Breast epithelium (tissue), 4 donors: ENCODE data around the gene SPATA33. TPM values are rescaled to one million over a fixed set of nuclear protein-coding genes. Genes with fewer than 3 reads are reported as not detected.

ENCODE experiments used
- DNase-seq, 2 donors: peaks; one replicate each; pipeline ENCODE4 v3.0.0-alpha.2; 2019; ENCODE audit warnings: low spot score in 2 of 2
- H3K27ac ChIP-seq, 2 donors: fragments of 200-600 bp; sonication (generic) in 1 of 2; one replicate each; pipeline ENCODE4 v1.5.1; 2016 to 2019; ENCODE audit warnings: mild to moderate bottlenecking in 1 of 2
- H3K27me3 ChIP-seq, 2 donors: fragments of 200-600 bp; sonication (generic) in 1 of 2; one replicate each; pipeline versions ENCODE4 v1.5.1 to v1.6.0; 2017 to 2019; ENCODE audit warnings: control low read depth in 1 of 2, mild to moderate bottlenecking in 1 of 2
- H3K36me3 ChIP-seq: fragments of 200-600 bp; one replicate; pipeline ENCODE4 v1.5.1; 2019
- H3K4me1 ChIP-seq, 2 donors: fragments of 200-600 bp; sonication (generic); one replicate each; pipeline ENCODE4 v1.5.1; 2016 to 2019; ENCODE audit warnings: control low read depth in 1 of 2
- H3K4me3 ChIP-seq, 3 donors: fragments of 200-600 bp; sonication (generic); 1 replicate in 2 of 3; 2 replicates in 1 of 3; pipeline ENCODE4 v1.5.1; 2016 to 2019; ENCODE audit warnings: mild to moderate bottlenecking in 3 of 3, moderate library complexity in 2 of 3
- H3K9me3 ChIP-seq, 2 donors: fragments of 200-600 bp; sonication (generic) in 1 of 2; one replicate each; pipeline ENCODE4 v1.5.1; 2016 to 2019; ENCODE audit warnings: control low read depth in 1 of 2
- POLR2A ChIP-seq: fragments of 450-650 bp; IDR thresholded peaks from one replicate; pipeline ENCODE4 v1.6.1; 2016; ENCODE audit warnings: antibody characterized with exemption, mild to moderate bottlenecking, moderate library complexity
- POLR2AphosphoS5 ChIP-seq, 3 donors: sonication (generic); formaldehyde crosslinking; IDR thresholded peaks; one replicate each; pipeline ENCODE4 v1.6.1; 2017; ENCODE audit warnings: antibody characterized with exemption in 3 of 3
- intact Hi-C: fragments of 100-400 bp; cut with DNase I; formaldehyde crosslinking; loops from one replicate; pipeline ENCODE4 v1.15.1; 2023; ENCODE audit warnings: low total_unique reads
- total RNA-seq, 3 donors: library from RNA; depleted of rRNA; stranded (reverse); fragments of >200 nt; gene quantifications; one replicate each; pipeline ENCODE4 v1.1.0, GENCODE V29; 2016
- TF ChIP-seq, protein P1 (sequence below), 3 donors: fragments of 450-650 bp; IDR thresholded peaks; one replicate each; pipeline ENCODE4 v1.5.1; 2016 to 2017; ENCODE audit warnings: antibody characterized with exemption in 3 of 3, mild to moderate bottlenecking in 3 of 3, moderate library complexity in 3 of 3

SPATA33 gene
- total RNA-seq, 3 donors from 2014 or later, result 3.8 to 7.2 (median 5.9) TPM

GRCh38 chr16:89639385-89639784 lies 18.3 kb upstream of the SPATA33 start:
- no peaks in the 10 kb centered on the region for H3K36me3 ChIP-seq
- no peak overlapping the region for H3K27ac ChIP-seq
- no peak overlapping the region for H3K4me3 ChIP-seq
- no peaks in the 10 kb centered on the region for H3K9me3 ChIP-seq
- peaks cover 0 to 3% of the 10 kb centered on the region in 2 donors for H3K27me3 ChIP-seq
- intact Hi-C loops, result no loop called here
- H3K4me1 ChIP-seq, result peaks cover 0 to 4% of the 10 kb centered on the region in 2 donors
- DNase-seq, result no peak
- no peak for TF ChIP-seq POLR2A
- TF ChIP-seq, protein P1, sequence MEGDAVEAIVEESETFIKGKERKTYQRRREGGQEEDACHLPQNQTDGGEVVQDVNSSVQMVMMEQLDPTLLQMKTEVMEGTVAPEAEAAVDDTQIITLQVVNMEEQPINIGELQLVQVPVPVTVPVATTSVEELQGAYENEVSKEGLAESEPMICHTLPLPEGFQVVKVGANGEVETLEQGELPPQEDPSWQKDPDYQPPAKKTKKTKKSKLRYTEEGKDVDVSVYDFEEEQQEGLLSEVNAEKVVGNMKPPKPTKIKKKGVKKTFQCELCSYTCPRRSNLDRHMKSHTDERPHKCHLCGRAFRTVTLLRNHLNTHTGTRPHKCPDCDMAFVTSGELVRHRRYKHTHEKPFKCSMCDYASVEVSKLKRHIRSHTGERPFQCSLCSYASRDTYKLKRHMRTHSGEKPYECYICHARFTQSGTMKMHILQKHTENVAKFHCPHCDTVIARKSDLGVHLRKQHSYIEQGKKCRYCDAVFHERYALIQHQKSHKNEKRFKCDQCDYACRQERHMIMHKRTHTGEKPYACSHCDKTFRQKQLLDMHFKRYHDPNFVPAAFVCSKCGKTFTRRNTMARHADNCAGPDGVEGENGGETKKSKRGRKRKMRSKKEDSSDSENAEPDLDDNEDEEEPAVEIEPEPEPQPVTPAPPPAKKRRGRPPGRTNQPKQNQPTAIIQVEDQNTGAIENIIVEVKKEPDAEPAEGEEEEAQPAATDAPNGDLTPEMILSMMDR (IDR thresholded peaks at IDR 0.05), result no peak
- no peak for TF ChIP-seq POLR2AphosphoS5 (IDR thresholded peaks at IDR 0.05)

DNA sequence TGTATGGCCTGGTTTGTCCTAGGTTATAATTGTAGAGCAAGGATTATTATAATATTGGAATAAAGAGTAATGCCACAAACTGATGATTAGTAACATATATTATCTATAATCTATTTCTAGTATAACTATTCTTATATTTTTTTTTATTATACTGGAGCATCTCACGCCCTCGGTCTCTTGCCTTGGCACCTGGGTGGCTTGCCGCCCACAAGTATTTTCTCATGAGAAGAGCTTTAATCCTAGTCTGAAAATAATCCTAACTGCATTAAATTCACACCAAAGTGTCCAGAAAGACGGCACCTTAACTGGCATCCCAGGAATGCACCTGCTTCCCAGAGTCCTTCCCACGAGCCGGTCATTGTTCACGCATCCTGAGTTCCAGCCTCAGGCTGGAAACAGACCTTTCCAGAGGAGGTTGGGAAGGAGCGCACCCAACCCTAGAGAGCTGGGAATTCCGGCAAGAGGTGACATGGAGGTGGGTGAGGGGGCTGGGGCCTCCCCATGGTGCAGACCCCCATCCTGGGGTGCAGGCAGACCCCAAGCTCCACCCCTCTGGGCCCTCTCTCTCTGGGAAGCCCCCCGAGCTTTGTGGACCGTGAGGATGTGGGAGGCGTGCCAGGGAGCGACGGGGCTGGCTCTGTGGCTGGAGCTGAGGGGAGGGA lies 16.0 kb upstream of the SPATA33 start:
- Histone ChIP-seq H3K27ac (no peak overlapping the region), H3K27me3 (peaks cover 0 to 3% of the 10 kb centered on the region in 2 donors), H3K9me3 (no peaks in the 10 kb centered on the region), H3K4me3 (peak overlapping the region in 2 of 3 donors; percentile 26 to 53), H3K36me3 (no peaks in the 10 kb centered on the region), H3K4me1 (peaks cover 0 to 4% of the 10 kb centered on the region in 2 donors)
- TF ChIP-seq POLR2AphosphoS5 (IDR thresholded peaks at IDR 0.05), result no peak
- TF ChIP-seq POLR2A, result no peak
- TF ChIP-seq, protein P1 (IDR thresholded peaks at IDR 0.05), result no peak
- intact Hi-C loops, result no loop called here
- no peak for DNase-seq

DNA sequence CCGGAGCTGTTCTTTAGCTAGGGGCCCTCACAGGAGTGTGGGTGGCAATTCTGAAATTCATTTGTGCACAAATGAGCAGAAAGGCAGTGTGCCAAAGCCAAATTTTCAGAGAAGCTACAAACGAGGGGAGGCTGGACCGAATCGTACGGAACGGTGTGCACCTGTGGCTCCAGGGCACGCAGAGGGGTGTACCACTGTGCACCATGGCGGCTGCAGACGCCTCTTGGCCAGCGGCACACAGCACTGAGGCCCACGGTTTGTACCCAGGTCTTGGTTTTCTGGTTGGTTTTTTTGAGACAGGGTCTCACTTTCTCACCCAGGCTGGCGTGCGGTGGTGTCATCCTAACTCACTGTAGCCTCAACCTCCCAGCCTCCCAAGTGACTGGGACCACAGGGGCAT lies 15.1 kb upstream of the SPATA33 start:
- H3K36me3 ChIP-seq, result no peaks in the 10 kb centered on the region
- peaks cover 0 to 4% of the 10 kb centered on the region in 2 donors for H3K4me1 ChIP-seq
- H3K4me3 ChIP-seq, result no peak overlapping the region
- no peak for DNase-seq
- no peak for TF ChIP-seq POLR2A
- TF ChIP-seq POLR2AphosphoS5 (IDR thresholded peaks at IDR 0.05), result no peak
- TF ChIP-seq, protein P1 (IDR thresholded peaks at IDR 0.05), result no peak
- no peaks in the 10 kb centered on the region for H3K9me3 ChIP-seq
- H3K27me3 ChIP-seq, result peaks cover 0 to 3% of the 10 kb centered on the region in 2 donors
- no peak overlapping the region for H3K27ac ChIP-seq
- intact Hi-C loops, result no loop called here

DNA sequence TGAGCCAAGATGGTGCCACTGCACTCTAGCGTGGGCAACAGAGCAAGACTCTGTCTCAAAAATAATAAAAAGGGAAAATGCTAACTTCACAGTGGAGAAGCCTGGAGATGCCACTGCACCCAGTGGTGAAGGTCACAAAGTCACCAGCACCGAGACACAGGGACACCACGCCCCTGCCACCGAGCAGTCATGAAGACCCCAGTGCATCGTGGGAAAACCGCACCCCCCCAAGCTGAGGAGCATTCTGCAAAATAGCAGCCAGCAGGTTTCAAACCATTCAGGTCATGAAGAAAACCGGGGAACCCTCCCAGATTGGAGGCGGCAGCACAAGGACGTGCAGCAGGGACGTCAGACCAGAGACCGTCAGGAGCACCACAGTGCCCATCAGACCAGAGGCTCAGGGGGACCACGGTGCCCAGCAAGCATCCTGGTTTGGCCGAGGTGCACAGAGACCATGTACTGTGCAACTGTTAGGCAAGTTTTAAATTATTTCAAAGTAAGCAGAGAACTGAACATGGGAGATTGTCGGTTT lies 13.8 kb upstream of the SPATA33 start:
- intact Hi-C loops, result no loop called here
- H3K9me3 ChIP-seq, result no peaks in the 10 kb centered on the region
- no peak overlapping the region for H3K27ac ChIP-seq

DNA sequence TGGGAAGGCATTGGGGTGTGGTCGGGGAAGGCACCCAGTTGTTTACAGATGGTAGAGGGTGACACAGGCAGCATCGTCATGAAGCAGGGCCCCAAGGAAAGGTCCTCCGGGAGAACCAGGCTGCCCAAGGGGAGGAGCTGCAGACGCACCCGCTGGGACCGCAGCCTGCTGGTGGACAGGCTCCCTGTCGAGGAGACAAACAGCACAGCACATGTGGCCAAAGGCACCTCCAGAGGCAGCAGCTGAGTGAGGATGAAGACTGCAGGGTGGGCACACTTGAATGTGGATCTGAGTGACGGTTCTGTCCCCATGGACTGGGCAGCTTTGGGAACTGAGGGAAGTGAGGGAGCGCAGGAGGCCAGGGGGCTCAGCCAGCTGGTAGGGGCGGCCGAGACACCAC lies 12.5 kb upstream of the SPATA33 start:
- TF ChIP-seq, protein P1 (IDR thresholded peaks at IDR 0.05), result no peak
- TF ChIP-seq POLR2A (no peak), POLR2AphosphoS5 (IDR thresholded peaks at IDR 0.05) (no peak)
- no peaks in the 10 kb centered on the region for H3K36me3 ChIP-seq
- intact Hi-C loops, result no loop called here

More for the DNA sequence above, 13.8 kb upstream of the SPATA33 start:
- peaks cover 0 to 4% of the 10 kb centered on the region in 2 donors for H3K4me1 ChIP-seq
- H3K27me3 ChIP-seq, result peaks cover 0 to 3% of the 10 kb centered on the region in 2 donors
- TF ChIP-seq POLR2A, result no peak
- TF ChIP-seq, protein P1 (IDR thresholded peaks at IDR 0.05), result no peak
- no peak for TF ChIP-seq POLR2AphosphoS5 (IDR thresholded peaks at IDR 0.05)
- H3K36me3 ChIP-seq, result no peaks in the 10 kb centered on the region
- H3K4me3 ChIP-seq, result no peak overlapping the region
- no peak for DNase-seq

More for the DNA sequence above, 12.5 kb upstream of the SPATA33 start:
- no peak for DNase-seq
- Histone ChIP-seq H3K4me1 (peaks cover 0 to 4% of the 10 kb centered on the region in 2 donors), H3K27ac (no peak overlapping the region), H3K27me3 (no peaks in the 10 kb centered on the region), H3K4me3 (no peak overlapping the region), H3K9me3 (no peaks in the 10 kb centered on the region)
